Duodenal mucosa (tissue), 2 donors: Measurements from ENCODE around the gene DUSP6.

ENCODE experiments used
- H3K27ac ChIP-seq: one replicate; pipeline ENCODE4 v1.7.0; 2013; ENCODE audit warnings: low read depth, low read length
- H3K27me3 ChIP-seq, 2 donors: one replicate each; pipeline ENCODE4 v1.7.0; 2013; ENCODE audit warnings: low read length in 2 of 2, control low read depth in 1 of 2; ENCODE audit not compliant: insufficient read depth in 2 of 2, control insufficient read depth in 1 of 2
- H3K36me3 ChIP-seq, 2 donors: one replicate each; pipeline ENCODE4 v1.7.0; 2013; ENCODE audit warnings: low read length in 2 of 2, control low read depth in 1 of 2; ENCODE audit not compliant: insufficient read depth in 2 of 2, control insufficient read depth in 1 of 2
- H3K4me1 ChIP-seq, 2 donors: one replicate each; pipeline ENCODE4 v1.7.0; 2013; ENCODE audit warnings: low read length in 2 of 2, control low read depth in 1 of 2; ENCODE audit not compliant: insufficient read depth in 2 of 2, control insufficient read depth in 1 of 2
- H3K4me3 ChIP-seq, 2 donors: one replicate each; pipeline ENCODE4 v1.7.0; 2013; ENCODE audit warnings: low read length in 2 of 2, low read depth in 1 of 2
- H3K9ac ChIP-seq, 2 donors: one replicate each; pipeline ENCODE4 v1.7.0; 2013; ENCODE audit warnings: low read length in 2 of 2, low read depth in 1 of 2
- H3K9me3 ChIP-seq, 2 donors: one replicate each; pipeline ENCODE4 v1.7.0; 2013; ENCODE audit warnings: low read length in 2 of 2, control low read depth in 1 of 2; ENCODE audit not compliant: control insufficient read depth in 1 of 2

Gene DUSP6

GRCh38 chr12:89363084-89363483 lies 10.8 kb upstream of the DUSP6 start:
- H3K4me3 ChIP-seq: no peak overlapping the region
- H3K9ac ChIP-seq: no peak overlapping the region
- H3K27ac ChIP-seq: no peak overlapping the region

GRCh38 chr12:89359615-89360014 lies 7.3 kb upstream of the DUSP6 start:
- peaks cover 0 to 3% of the 10 kb centered on the region in 2 donors for H3K36me3 ChIP-seq
- H3K4me3 ChIP-seq: no peak overlapping the region
- no peaks in the 10 kb centered on the region for H3K27me3 ChIP-seq
- no peaks in the 10 kb centered on the region for H3K9me3 ChIP-seq
- H3K4me1 ChIP-seq: peaks cover 20 to 27% of the 10 kb centered on the region in 2 donors
- no peak overlapping the region for H3K9ac ChIP-seq
- no peak overlapping the region for H3K27ac ChIP-seq

More at GRCh38 chr12:89363084-89363483, 10.8 kb upstream of the DUSP6 start:
- no peaks in the 10 kb centered on the region for H3K27me3 ChIP-seq
- peaks cover 0 to 3% of the 10 kb centered on the region in 2 donors for H3K36me3 ChIP-seq
- no peaks in the 10 kb centered on the region for H3K9me3 ChIP-seq
- H3K4me1 ChIP-seq: no peaks in the 10 kb centered on the region

GRCh38 chr12:89358805-89359204 lies 6.5 kb upstream of the DUSP6 start:
- peaks cover 0 to 3% of the 10 kb centered on the region in 2 donors for H3K36me3 ChIP-seq
- no peaks in the 10 kb centered on the region for H3K27me3 ChIP-seq
- no peak overlapping the region for H3K4me3 ChIP-seq
- no peaks in the 10 kb centered on the region for H3K9me3 ChIP-seq
- peaks cover 20 to 28% of the 10 kb centered on the region in 2 donors for H3K4me1 ChIP-seq
- no peak overlapping the region for H3K9ac ChIP-seq
- H3K27ac ChIP-seq: no peak overlapping the region

GRCh38 chr12:89357297-89357730 lies 5.0 kb upstream of the DUSP6 start:
- H3K27ac ChIP-seq: no peak overlapping the region
- H3K4me1 ChIP-seq: peaks cover 20 to 28% of the 10 kb centered on the region in 2 donors
- no peaks in the 10 kb centered on the region for H3K9me3 ChIP-seq
- H3K36me3 ChIP-seq: peaks cover 0 to 3% of the 10 kb centered on the region in 2 donors
- H3K4me3 ChIP-seq: no peak overlapping the region
- no peak overlapping the region for H3K9ac ChIP-seq
- no peaks in the 10 kb centered on the region for H3K27me3 ChIP-seq

GRCh38 chr12:89356069-89356665 lies 3.9 kb upstream of the DUSP6 start:
- H3K4me3 ChIP-seq: no peak overlapping the region

GRCh38 chr12:89355243-89356068 lies 3.2 kb upstream of the DUSP6 start:
- peak overlapping the region; percentile 80 to 85 for H3K9ac ChIP-seq
- no peaks in the 10 kb centered on the region for H3K36me3 ChIP-seq
- H3K4me3 ChIP-seq: peak overlapping the region; percentile 94 to 96
- no peaks in the 10 kb centered on the region for H3K27me3 ChIP-seq
- H3K4me1 ChIP-seq: peaks cover 24 to 28% of the 10 kb centered on the region in 2 donors
- no peak overlapping the region for H3K27ac ChIP-seq
- no peaks in the 10 kb centered on the region for H3K9me3 ChIP-seq

More at GRCh38 chr12:89356069-89356665, 3.9 kb upstream of the DUSP6 start:
- H3K27ac ChIP-seq: no peak overlapping the region
- no peaks in the 10 kb centered on the region for H3K27me3 ChIP-seq
- H3K36me3 ChIP-seq: no peaks in the 10 kb centered on the region
- no peaks in the 10 kb centered on the region for H3K9me3 ChIP-seq
- H3K9ac ChIP-seq: no peak overlapping the region
- peaks cover 20 to 28% of the 10 kb centered on the region in 2 donors for H3K4me1 ChIP-seq

GRCh38 chr12:89354612-89355067 lies 2.3 kb upstream of the DUSP6 start:
- H3K36me3 ChIP-seq: no peaks in the 10 kb centered on the region
- H3K27ac ChIP-seq: peak overlapping the region; percentile 98
- no peaks in the 10 kb centered on the region for H3K27me3 ChIP-seq
- peak overlapping the region; percentile 80 to 85 for H3K9ac ChIP-seq
- H3K4me1 ChIP-seq: peaks cover 24 to 31% of the 10 kb centered on the region in 2 donors
- H3K9me3 ChIP-seq: no peaks in the 10 kb centered on the region
- H3K4me3 ChIP-seq: peak overlapping the region; percentile 94 to 96

- Histone ChIP-seq H3K9ac (peak overlapping the region; percentile 80 to 85), H3K27me3 (no peaks in the 10 kb centered on the region), H3K4me1 (peaks cover 29 to 35% of the 10 kb centered on the region in 2 donors)
These were observed 1.7 kb upstream of the DUSP6 start for GRCh38 chr12:89353823-89354611.

GRCh38 chr12:89353188-89353822 lies 1.0 kb upstream of the DUSP6 start:
- no peaks in the 10 kb centered on the region for H3K9me3 ChIP-seq
- peak overlapping the region; percentile 80 to 85 for H3K9ac ChIP-seq
- H3K4me3 ChIP-seq: peak overlapping the region; percentile 94 to 96
- H3K27me3 ChIP-seq: no peaks in the 10 kb centered on the region
- peaks cover 33 to 42% of the 10 kb centered on the region in 2 donors for H3K4me1 ChIP-seq
- peak overlapping the region; percentile 98 for H3K27ac ChIP-seq
- H3K36me3 ChIP-seq: peaks cover 6 to 10% of the 10 kb centered on the region in 2 donors

More at GRCh38 chr12:89353823-89354611, 1.7 kb upstream of the DUSP6 start:
- H3K36me3 ChIP-seq: peaks cover 2% of the 10 kb centered on the region in 2 donors
- peak overlapping the region; percentile 94 to 96 for H3K4me3 ChIP-seq
- H3K9me3 ChIP-seq: no peaks in the 10 kb centered on the region
- H3K27ac ChIP-seq: peak overlapping the region; percentile 98
